Hepatocyte (in vitro differentiated cells): ENCODE data around the gene MRPS24. TPM values are rescaled to one million over a fixed set of nuclear protein-coding genes. Genes with fewer than 3 reads are reported as not detected.

Source experiments
- DNase-seq: peaks from one replicate; pipeline ENCODE4 v3.0.0-alpha.2; 2016; ENCODE audit warnings: low spot score
- H2AFZ ChIP-seq: fragments of 200-600 bp; sonication (generic); 2 replicates; pipeline ENCODE4 v1.6.0; 2016; ENCODE audit warnings: antibody characterized with exemption, mild to moderate bottlenecking
- H3K27ac ChIP-seq: fragments of 200-600 bp; sonication (generic); 2 replicates; pipeline ENCODE4 v1.5.1; 2016; ENCODE audit warnings: mild to moderate bottlenecking
- H3K27me3 ChIP-seq: fragments of 200-600 bp; sonication (generic); 2 replicates; pipeline ENCODE4 v1.6.1; 2016
- H3K36me3 ChIP-seq: fragments of 200-600 bp; sonication (generic); replicated peaks from 2 replicates; pipeline ENCODE4 v1.5.1; 2016; ENCODE audit warnings: low read depth; ENCODE audit not compliant: insufficient read depth
- H3K4me1 ChIP-seq: fragments of 200-600 bp; sonication (generic); 2 replicates; pipeline ENCODE4 v1.5.1; 2016; ENCODE audit warnings: mild to moderate bottlenecking, moderate library complexity; ENCODE audit not compliant: insufficient read depth
- H3K4me2 ChIP-seq: fragments of 200-600 bp; sonication (generic); 2 replicates; pipeline ENCODE4 v1.6.0; 2016
- H3K4me3 ChIP-seq: fragments of 200-600 bp; sonication (generic); 2 replicates; pipeline ENCODE4 v1.5.1; 2016; ENCODE audit warnings: mild to moderate bottlenecking
- H3K79me2 ChIP-seq: fragments of 200-600 bp; sonication (generic); 2 replicates; pipeline ENCODE4 v1.6.0; 2017; ENCODE audit warnings: mild to moderate bottlenecking
- H3K9me2 ChIP-seq: fragments of 200-600 bp; sonication (generic); replicated peaks from 2 replicates; pipeline ENCODE4 v1.6.0; 2017; ENCODE audit warnings: mild to moderate bottlenecking; ENCODE audit not compliant: insufficient read depth
- H3K9me3 ChIP-seq: fragments of 200-600 bp; sonication (generic); 2 replicates; pipeline ENCODE4 v1.5.1; 2016; ENCODE audit warnings: low read depth, mild to moderate bottlenecking
- H4K20me1 ChIP-seq: fragments of 200-600 bp; sonication (generic); 2 replicates; pipeline ENCODE4 v1.6.0; 2016; ENCODE audit warnings: mild to moderate bottlenecking; ENCODE audit not compliant: insufficient read depth, poor library complexity, severe bottlenecking
- CTCF ChIP-seq: fragments of 200-600 bp; sonication (generic); IDR thresholded peaks from 2 replicates; pipeline ENCODE4 v1.5.1; 2016; ENCODE audit warnings: antibody characterized with exemption, mild to moderate bottlenecking; ENCODE audit not compliant: poor library complexity
- EZH2 ChIP-seq: fragments of 200-600 bp; sonication (generic); IDR thresholded peaks from 2 replicates; pipeline ENCODE4 v1.6.1; 2016; ENCODE audit warnings: antibody characterized with exemption, mild to moderate bottlenecking, borderline replicate concordance
- EZH2phosphoT487 ChIP-seq: fragments of 200-600 bp; sonication (generic); IDR thresholded peaks from one replicate; pipeline ENCODE4 v1.6.1; 2018; ENCODE audit warnings: antibody characterized with exemption, mild to moderate bottlenecking, low read depth, moderate library complexity; ENCODE audit not compliant: unreplicated experiment, severe bottlenecking
- WGBS: methylation state at CpG from one replicate; pipeline ENCODE4 v1.1.6; 2016; ENCODE audit warnings: low lambda C conversion rate; ENCODE audit errors: missing lambda C conversion rate; 5-methylcytosine and 5-hydroxymethylcytosine counted together
- polyA plus RNA-seq: library from polyadenylated mRNA; unstranded; fragments of >200 nt; fragmentation: Nextera tagmentation; extraction: Ambion mirVana; gene quantifications from 2 replicates; pipeline ENCODE4 v1.2.1, GENCODE V29; 2016
- total RNA-seq: library from RNA; depleted of rRNA; stranded (reverse); fragments of >200 nt; gene quantifications from 2 replicates; pipeline ENCODE4 v1.2.3, GENCODE V29; 2014

Gene MRPS24
- total and polyA plus RNA-seq, 2 experiments from 2014 or later = 72.4 to 150 TPM

- no peaks in the 10 kb centered on the region for H3K27me3 ChIP-seq
- H2AFZ ChIP-seq = no peak overlapping the region
- no peak overlapping the region for H3K4me3 ChIP-seq
- H3K27ac ChIP-seq = no peak overlapping the region
- no peaks in the 10 kb centered on the region for H3K79me2 ChIP-seq
- no peak overlapping the region for H3K4me2 ChIP-seq
- no peaks in the 10 kb centered on the region for H3K4me1 ChIP-seq
- H3K36me3 ChIP-seq = no peaks in the 10 kb centered on the region
- no peaks in the 10 kb centered on the region for H4K20me1 ChIP-seq
- H3K9me2 ChIP-seq = no peaks in the 10 kb centered on the region
- 89% methylated on average over 5 of the region's 5 CpGs for WGBS
- TF ChIP-seq CTCF = no peak
- no peak for TF ChIP-seq EZH2phosphoT487
- TF ChIP-seq EZH2 = no peak
- no peak for DNase-seq
- H3K9me3 ChIP-seq = no peaks in the 10 kb centered on the region
Measured at GRCh38 chr7:43850348-43851116, 18.8 kb downstream of the MRPS24 start.

- 44% methylated on average over 2 of the region's 2 CpGs for WGBS
- no peak overlapping the region for H3K27ac ChIP-seq
- H3K36me3 ChIP-seq = no peaks in the 10 kb centered on the region
- H3K4me2 ChIP-seq = no peak overlapping the region
- no peaks in the 10 kb centered on the region for H3K9me3 ChIP-seq
- no peak for DNase-seq
- no peaks in the 10 kb centered on the region for H4K20me1 ChIP-seq
- H3K4me3 ChIP-seq = no peak overlapping the region
- no peak for TF ChIP-seq CTCF
- no peak for TF ChIP-seq EZH2phosphoT487
- no peak for TF ChIP-seq EZH2
- no peak overlapping the region for H2AFZ ChIP-seq
- H3K9me2 ChIP-seq = no peaks in the 10 kb centered on the region
- no peaks in the 10 kb centered on the region for H3K27me3 ChIP-seq
- H3K79me2 ChIP-seq = no peaks in the 10 kb centered on the region
- H3K4me1 ChIP-seq = no peaks in the 10 kb centered on the region
Measured at GRCh38 chr7:43849047-43849446, 20.3 kb downstream of the MRPS24 start.

- no peaks in the 10 kb centered on the region for H3K4me1 ChIP-seq
- H3K4me3 ChIP-seq = no peak overlapping the region
- H3K4me2 ChIP-seq = no peak overlapping the region
- no peaks in the 10 kb centered on the region for H3K36me3 ChIP-seq
- no peaks in the 10 kb centered on the region for H3K9me2 ChIP-seq
- no peaks in the 10 kb centered on the region for H4K20me1 ChIP-seq
- H3K9me3 ChIP-seq = no peaks in the 10 kb centered on the region
- no peaks in the 10 kb centered on the region for H3K79me2 ChIP-seq
- TF ChIP-seq EZH2 (no peak), EZH2phosphoT487 (no peak), CTCF (no peak)
- no peak for DNase-seq
- H2AFZ ChIP-seq = no peak overlapping the region
- H3K27me3 ChIP-seq = no peaks in the 10 kb centered on the region
- WGBS = 92% methylated on average over 3 of the region's 4 CpGs
- H3K27ac ChIP-seq = no peak overlapping the region
Measured at GRCh38 chr7:43847496-43847895, 21.8 kb downstream of the MRPS24 start.

- no peaks in the 10 kb centered on the region for H3K27me3 ChIP-seq
- 86% methylated on average over 2 of the region's 2 CpGs for WGBS
- no peaks in the 10 kb centered on the region for H3K4me1 ChIP-seq
- H3K9me3 ChIP-seq = no peaks in the 10 kb centered on the region
- no peaks in the 10 kb centered on the region for H3K36me3 ChIP-seq
- H4K20me1 ChIP-seq = no peaks in the 10 kb centered on the region
- H3K4me2 ChIP-seq = no peak overlapping the region
- H3K9me2 ChIP-seq = no peaks in the 10 kb centered on the region
- H3K4me3 ChIP-seq = no peak overlapping the region
- no peak for DNase-seq
- no peaks in the 10 kb centered on the region for H3K79me2 ChIP-seq
- TF ChIP-seq EZH2phosphoT487 (no peak), EZH2 (no peak), CTCF (no peak)
- H2AFZ ChIP-seq = no peak overlapping the region
- H3K27ac ChIP-seq = no peak overlapping the region
Measured at GRCh38 chr7:43844662-43845061, 24.7 kb downstream of the MRPS24 start.
